CD4-positive, alpha-beta T cell treated with Interferon alpha-2 for 1 hour (primary cell): ENCODE results near the gene RAB40AL.
A peak's percentile ranks its signal among the peaks of the same experiment; 100 is the strongest.
"Not testable (repeated sequence)": the region's sequence is repeated elsewhere in the genome, so short reads cannot be mapped to it uniquely, and the experiment has no call there.

Experiments used
- DNase-seq, 2 donors: peaks; one replicate each; pipeline ENCODE4 v3.0.0-alpha.2; 2020 to 2022

RAB40AL gene, protein sequence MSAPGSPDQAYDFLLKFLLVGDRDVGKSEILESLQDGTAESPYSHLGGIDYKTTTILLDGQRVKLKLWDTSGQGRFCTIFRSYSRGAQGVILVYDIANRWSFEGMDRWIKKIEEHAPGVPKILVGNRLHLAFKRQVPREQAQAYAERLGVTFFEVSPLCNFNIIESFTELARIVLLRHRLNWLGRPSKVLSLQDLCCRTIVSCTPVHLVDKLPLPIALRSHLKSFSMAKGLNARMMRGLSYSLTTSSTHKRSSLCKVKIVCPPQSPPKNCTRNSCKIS

DNA sequence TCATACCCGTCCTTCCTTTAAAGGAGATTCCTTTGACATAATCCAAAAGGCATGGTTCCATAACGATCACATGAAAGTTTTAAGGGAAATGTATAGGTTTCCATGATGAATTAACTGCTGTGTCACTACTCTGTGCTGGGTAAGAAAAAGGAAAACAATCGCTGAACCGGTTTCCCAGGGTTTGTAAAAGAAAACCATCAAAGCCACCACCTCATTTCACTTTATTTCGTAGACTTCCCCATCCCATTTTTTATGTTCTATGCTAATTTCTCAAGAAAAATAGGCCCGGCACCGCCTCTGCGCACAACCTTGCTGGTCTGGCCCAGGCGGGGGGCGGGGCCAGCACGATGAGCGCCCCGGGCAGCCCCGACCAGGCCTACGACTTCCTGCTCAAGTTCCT lies at the start of gene RAB40AL:
RAB40AL (plus strand) TSS at position 301 of the 400 bp plus-strand sequence; CDS start at position 348, 47 bp downstream.
- DNase-seq = not testable (repeated sequence)

DNA sequence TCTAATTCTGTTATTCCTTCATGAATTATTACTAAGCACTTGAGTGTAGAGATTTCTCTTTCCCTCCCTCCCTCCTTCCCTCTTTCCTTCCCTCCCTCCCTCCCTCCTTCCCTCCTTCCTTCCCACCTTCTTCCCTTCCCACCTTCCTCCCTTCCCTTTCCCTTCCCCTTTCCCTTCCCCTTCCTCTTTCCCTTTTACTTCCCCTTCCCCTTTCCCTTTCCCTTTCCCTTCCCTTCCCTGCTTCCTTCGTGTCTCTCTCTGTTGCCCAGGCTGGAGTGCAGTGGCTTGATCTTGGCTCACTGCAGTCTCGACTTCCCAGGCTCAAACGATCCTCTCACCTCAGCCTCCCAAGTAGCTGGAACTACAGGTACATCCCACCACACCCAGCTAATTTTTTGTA lies 49.4 kb upstream of the RAB40AL start:
- DNase-seq = no peak

DNA sequence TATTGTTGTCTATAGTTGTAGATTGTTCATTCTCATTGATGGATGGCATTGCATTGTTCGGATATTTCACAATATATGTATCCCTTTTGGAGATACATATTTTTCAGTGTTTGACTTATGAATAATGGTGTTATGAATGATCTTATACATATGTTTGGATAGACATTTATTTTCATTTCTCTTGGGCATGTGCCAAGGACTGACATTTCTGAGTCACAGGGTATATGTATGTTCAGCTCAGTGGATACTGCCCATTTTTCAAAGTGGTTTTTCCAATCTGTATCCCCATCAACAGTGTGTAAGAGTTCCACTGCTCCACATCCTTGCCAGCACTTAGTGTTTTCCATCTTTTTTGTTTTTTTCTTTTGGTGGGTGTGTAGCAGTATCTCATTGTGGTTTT lies 45.0 kb upstream of the RAB40AL start:
- no peak for DNase-seq

DNA sequence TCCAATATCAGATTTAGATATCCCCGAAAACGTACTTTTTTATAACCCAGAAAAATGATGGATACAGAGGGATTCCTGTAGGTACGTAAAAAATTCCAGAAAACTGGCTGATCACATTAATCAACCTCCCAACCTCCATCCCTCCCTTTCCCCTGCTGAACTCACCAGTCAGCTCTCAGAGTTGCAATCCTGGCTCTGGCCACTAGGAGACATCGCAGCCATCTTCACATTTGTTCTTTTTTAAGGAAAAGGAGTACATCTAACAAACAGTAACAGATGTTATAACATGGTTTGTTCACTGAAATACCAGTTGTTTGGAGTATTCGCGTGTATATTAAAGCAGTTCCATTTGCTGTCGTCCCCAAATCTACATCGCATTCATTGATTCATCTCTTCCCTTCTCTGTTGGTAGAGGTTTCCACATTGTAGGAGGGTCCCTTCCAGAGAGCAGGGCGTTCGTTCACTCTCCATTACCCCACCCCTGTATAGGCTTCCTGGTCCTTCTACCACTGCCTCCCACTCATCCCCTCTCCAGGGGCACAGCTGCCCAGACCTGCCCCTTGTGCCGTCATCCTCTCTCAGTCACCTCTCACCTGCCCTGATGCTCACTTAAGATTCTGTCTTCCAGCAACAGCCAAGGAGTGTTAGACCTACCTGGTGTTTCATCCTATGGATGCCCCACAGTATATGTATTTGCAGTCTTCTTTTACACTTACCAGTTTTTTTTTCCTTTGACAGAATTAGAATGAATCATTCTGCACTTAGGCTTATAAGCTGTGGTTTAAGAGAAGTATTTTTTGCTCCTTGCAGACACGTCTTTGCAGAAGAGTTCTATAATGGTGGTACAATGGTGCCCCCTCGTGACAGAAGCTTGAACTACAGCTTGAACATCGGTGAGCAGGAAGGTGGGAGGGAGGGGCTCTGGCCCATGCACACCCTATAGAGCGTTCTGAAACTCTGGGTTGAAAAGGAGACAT lies 36.8 kb upstream of the RAB40AL start:
- DNase-seq = peak; percentile 61 to 69

DNA sequence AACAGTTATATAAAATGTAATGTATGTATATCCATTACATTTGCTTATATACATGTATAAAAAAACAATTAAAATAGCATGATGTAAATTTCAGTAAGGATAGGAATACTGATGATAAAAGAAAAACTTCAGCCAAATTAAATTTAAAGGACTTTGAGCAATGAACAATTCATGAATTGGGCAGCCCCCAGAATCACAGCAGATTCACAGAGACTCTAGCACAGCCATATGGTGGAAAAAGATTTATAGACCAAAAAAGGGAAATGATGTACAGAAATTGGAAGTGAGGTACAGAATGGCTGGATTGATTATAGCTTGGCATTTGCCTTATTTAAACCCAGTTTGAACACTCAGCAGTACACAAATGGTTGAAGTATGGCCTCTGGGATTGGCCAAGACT lies 34.7 kb upstream of the RAB40AL start:
- DNase-seq = no peak

DNA sequence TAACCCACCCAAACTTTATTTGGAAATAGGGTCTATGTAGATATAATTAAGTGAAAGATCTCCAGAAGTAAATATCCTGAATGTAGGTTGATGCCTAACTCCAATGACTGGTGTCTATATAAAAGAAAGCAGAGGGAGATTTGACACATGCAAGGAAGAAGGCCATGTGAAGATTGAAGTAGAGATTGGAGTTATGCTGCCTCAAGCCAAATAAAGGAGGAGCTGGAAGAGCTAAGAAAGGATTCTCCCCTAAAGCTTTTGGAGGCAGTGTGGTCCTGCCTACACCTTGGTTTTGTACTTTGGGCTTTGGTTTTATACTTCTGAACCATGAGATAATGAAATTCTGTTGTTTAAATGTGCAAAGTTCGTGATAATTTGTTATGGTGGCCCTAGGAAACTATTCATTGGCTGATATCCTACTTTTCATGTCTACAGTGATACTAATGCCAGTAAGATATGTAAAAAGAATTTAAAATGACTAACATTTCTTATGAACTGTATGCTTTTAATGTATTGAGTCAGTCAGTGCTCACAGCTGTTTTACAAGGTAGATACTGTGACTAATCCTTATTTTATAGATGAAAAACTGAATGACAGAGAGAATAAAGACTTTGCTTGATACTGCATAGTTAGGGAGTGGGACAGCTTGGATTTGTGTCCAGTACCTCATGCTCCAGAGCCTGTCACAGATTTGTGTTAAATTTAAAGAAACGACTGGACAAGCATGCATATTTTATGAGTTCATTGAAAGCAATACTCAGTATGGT lies 5.9 kb upstream of the RAB40AL start:
- no peak for DNase-seq

DNA sequence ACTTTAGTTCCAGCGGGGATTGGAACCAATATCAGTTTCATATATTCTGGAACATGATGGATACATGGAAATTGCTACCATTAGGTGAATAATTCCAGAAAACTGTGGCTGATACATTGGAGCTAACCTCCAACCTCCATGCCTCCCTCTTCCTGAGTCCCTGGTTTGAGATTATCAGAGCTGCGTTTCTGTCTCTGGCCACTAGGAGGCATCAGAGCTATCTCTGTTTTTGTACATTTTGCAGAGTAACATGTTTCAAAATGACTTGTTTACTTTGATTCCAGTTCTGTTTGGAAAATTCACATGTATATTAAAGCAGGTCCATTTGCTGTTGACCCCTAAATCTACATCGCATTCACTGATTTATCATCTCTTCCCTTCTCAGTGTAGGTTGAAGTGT lies 2.4 kb upstream of the RAB40AL start:
- peak in 1 of 2 donors; percentile 14 for DNase-seq

DNA sequence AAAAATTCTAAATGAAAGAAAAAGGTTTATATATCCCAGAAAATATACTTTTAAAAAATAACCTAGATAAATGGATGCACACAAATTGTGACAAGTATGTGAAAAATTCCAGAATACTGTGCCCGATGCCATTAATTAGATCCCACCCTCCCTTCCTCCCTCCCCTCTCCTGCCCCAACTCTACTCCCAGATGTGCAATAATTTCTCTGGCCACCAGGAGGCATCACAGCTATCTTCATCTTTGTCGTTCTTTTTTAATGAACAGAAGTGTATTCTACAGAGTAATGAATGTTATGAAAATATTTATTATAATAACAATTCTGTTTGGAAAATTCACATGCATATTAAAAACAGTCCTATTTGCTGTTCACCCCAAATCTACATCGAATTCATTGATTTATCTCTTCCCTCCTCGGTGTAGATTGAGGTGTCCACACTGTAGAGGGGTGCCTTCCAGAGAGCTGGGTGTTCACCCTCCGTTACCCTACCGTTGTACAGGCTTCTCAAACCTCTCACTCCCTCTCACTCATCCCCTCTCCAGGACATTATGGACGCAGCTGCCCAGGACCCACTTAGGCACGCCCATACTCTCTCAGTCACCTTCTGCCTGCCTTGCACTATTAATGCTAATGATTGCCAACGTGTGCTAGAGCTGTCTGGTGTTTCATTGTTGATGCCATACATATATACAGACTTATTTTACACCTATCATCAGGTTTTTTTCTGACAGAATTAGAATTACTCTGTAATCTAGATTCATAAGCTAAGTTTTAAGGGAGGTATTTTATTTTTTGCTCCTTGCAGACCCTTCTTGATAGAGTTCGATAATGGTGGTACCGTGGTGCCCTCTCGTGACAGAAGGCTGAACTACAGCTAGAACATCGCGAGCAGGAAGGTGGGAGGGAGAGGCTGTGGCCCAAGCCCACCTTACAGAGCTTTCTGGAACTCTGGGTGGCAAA lies 14.1 kb downstream of the RAB40AL start:
- peak; percentile 20 to 54 for DNase-seq

DNA sequence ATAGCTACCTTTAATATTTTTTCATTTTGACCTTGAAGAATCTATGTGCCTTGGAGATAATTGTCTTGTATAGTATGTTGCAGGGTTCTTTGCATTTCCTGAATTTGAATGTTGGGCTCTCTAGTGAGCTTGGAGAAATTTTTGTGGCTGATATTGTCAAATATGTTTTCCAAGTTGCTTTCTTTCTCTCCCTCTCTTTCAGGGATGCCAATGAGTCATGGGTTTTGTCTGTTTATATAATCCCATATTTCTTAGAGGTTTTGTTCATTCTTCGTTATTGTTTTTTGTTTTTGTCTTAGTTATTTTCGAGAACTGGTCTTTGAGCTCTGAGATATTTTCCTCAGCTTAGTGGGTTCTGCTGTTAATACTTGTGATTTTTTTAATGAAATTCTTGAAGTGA lies 20.7 kb downstream of the RAB40AL start:
- no peak for DNase-seq

DNA sequence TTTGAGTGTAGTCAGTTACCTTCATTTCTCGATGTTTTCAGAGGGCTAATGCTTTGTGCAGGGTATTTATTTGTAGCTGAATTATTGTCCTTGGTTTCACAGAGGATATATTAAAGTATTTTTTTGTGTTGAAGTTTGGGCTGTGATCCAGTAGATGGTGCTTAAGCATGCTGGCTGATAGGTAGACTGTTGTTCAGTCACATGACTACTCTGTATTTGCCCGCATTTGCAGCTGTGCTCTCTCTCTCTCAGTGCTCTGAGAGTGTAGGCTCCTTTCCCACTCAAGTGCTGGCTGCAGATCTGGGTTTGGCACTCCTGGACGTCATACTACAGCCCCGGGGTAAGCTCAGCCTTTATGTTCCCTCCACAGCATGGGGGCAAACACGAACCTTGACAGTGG lies 21.7 kb downstream of the RAB40AL start:
- no peak for DNase-seq

DNA sequence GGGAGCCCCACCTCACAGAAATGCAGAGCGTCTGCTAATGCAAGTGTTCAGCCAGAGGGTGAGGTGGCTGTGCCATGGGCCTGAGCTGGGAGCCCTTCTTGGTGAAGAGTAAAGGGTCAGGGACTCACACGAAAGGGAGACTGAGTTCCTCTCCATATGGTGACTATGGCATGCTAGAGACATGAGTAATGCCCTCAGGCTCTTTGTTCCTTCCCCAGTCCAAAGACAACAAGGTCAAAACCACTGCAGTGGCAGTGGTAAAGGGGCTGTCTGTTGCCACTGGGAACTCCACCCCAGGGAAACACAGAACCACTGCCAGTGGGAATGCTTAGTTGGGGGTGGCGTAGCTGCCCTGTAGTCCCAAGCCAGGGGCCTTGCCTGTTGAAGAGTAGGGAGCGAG lies 22.4 kb downstream of the RAB40AL start:
- no peak for DNase-seq

DNA sequence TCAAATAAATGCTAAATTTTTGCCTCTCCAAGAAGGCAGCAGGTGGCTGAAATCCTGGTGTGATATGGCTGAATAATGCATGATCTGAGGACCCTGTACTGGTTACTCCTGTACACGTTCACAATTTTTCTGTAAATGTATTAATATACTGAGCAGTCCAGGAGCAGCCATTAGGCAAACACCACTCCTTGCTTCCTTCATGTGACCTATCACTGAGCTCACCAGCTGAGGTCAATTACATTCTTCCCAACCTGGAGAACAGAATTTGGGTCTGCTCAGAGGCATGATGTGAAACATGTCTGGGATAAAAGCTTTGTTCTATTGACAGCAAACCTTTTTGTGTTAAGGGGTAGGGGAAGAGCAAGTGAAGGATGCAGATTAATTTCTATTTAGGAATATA lies 26.9 kb downstream of the RAB40AL start:
- DNase-seq = no peak

DNA sequence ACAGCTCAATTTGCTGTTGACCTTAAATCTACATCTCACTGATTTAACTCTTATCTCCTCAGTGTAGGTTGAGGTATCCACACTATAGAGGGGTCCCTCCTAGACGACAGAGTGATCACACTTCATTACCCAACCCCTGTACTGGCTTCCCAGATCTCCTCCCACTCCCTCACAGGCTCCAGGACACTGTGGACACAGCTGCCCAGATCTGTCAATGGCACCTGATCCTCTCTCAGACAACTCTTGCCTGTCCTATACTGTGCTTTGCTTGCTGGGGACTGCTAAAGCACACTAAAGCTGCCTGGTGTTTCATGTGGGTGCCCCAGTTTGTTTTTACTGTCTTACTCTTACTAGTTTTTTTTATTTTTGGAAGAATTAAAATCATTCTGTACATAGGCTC lies 27.9 kb downstream of the RAB40AL start:
- no peak for DNase-seq

DNA sequence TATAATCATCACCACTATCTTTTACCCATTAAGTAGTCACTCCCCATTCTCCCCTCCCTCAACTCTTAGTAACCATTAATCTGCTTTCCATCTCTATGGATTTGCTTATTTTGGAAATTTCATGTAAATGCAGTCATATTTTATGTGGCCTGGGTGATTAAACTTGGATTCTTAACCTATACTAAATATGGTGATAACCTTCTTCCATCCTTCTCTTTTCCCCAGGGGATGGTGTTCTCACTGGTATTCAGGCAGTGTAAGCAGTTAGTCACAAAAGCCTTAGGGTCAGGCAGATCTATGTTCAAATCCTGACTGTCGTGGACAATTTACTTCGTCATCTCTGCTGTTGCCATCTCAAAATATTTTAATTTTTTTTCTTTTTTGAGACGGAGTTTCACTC lies 29.6 kb downstream of the RAB40AL start:
- DNase-seq = no peak

DNA sequence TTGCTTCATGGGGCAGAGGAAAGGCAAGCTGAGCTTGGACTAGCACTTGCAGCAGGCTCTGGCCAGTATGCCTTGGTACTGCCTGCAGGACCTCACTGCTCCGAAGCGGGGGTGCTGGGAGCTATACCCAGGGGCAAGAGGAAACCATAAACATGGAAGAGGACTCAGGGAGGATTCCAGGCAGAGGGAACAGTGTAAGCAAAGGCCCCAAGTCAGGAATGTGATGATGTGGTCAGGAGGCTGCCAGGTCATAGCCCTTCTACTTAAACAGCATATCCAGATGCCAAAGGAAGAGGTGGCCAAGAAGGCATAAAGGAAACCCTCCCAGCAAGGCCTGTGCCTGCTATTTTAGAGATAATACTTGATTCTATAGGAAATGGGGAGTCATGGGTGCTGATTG lies 31.1 kb downstream of the RAB40AL start:
- DNase-seq = no peak

DNA sequence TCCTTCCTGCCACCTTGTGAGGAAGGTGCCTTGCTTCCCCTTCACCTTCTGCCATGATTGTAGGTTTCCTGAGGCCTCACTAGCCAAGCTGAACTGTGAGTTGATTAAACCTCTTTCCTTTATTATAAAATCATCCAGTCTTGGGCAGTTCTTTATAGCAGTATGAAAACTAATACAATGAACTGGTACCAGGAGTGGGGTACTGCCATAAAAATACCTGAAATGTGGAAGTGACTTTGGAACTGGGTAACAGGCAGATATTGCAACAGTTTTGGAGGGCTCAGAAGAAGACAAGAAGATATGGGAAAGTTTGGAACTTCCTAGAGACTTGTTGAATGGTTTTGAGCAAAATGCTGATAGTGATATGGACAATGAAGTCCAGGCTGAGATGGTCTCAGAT lies 34.5 kb downstream of the RAB40AL start:
- not testable (repeated sequence) for DNase-seq

DNA sequence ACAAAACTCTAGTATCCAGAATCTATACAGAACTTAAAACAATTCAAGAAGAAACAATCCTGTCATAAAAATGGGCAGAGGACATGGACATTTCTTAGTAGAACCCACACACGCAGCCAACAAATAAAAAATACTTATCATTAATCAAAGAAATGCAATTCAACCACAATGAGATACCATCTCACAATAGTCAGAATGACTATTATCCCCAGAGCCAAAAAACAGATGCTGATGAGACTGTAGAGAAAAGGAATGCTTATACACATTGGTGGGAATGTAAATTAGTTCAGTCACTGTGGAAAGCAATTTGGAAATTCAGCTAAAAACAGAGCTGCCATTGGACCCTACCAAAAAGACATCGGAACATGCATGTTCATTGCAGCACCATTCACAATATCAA lies 37.9 kb downstream of the RAB40AL start:
- no peak for DNase-seq

DNA sequence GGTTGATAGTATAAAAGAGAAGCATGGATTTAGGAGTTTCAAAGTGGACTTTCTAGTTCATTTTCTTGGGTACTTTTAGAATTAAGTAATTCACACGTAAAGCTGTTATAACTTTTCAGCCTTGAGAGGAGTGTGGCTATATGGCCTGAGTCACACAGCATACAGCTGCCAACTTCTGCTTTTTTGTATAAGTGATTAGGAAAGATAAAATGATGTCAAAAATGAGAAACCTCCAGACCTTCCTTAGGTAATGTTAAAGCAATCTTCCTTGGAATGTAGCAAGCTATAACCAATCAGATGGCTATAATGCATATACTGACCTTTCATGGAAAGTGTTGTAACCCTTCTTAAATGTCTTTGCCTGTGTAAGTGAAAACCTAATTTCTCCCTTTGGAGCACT lies 39.2 kb downstream of the RAB40AL start:
- no peak for DNase-seq

DNA sequence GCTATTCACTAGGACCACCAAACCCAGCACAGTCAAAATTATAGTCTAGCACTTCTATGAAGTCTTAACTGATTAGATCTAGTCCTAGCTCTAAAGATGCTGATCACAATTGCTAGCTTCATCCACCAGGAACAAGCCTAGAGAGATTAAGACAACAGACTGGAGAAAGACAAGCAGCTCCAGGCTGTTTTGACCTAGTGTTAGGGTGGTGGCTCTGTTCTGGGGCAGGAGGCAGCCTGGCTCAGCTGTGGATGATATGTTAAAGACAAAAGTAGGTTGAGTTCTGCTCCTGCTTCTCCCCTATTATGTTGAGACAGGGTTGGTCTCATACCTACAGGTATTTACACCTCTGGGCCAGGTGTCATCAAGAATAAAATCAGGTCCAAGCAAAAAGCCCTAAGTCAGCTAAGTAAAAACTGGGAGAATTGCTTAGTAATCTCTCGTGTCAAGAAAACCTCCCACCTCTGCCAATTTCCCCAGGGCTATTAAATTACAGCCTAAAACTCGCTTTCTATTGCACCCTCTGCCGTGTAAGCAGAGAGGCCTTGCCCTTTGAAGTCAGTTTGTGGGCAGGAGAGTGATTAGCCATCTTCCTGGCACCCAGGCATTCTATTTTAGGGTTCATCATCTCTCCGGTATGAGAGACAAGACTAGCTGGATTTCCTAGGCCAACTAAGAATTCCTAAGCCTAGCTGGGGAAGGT lies 39.9 kb downstream of the RAB40AL start:
- no peak for DNase-seq

DNA sequence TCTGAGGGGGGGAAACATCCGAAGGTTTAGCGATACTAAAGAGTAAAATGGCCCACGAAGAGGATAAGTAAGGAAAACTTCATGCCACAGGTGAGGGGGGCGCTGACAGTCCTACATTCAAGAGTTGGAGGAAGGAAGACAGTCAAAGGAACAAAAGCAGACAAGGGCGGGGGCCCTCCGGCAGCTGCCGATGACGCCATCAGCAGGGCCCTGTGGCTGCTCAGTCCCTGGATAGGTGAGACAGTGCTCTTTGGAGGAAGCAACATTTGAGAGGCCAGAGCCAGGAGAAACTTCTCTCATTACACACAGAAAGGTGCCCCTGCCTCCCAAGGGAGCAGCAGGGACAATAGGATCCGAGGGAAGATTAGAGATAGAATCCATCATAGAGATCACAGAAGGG lies 41.5 kb downstream of the RAB40AL start:
- no peak for DNase-seq

DNA sequence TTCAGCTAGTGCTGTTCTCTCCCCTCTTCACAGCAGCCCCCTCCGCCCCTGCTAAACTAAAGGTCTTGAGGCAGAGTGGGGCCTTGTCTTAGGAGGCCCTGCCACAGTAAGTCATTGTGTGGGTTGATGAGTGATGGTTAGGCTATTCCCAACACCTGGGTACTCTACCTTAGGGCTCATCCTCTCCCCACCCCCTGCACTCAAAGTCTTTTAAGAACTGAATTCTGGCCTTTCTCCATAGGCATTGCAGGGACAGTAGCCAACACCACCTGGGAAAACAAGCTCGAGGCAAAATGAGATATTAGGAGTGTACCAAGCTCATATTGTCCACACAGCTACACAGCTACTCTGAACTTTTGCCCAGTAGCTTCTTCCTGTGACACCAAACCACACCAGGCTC lies 42.5 kb downstream of the RAB40AL start:
- no peak for DNase-seq

DNA sequence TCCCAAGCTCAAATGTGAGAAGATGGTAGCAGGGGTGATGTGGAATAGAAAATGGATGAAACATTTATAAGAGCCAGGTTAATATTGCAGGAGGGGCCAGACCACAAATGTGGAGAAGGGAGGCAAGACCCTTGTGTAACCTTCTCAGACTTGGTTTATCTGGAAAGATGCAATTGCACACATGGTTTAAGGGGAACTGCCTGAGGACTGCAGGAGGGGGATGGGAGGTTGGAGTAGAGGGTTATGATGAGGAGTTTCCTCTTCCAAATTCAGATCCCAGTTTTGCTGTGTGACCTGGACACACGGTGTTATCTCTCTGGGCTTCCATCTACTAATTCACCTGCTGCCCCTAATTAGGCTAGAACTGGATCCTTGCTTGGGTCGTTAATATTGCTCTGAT lies 46.1 kb downstream of the RAB40AL start:
- no peak for DNase-seq
